NCI-H82 treated with DMSO at 0.1 percent for 48 hours (cell line): ENCODE measurements around the gene CENPI.
"Not testable (repeated sequence)": the region's sequence is repeated elsewhere in the genome, so short reads cannot be mapped to it uniquely, and the experiment has no call there.

Experiments used
- DNase-seq: peaks from one replicate; lab custom pipeline; 2025; ENCODE audit not compliant: unreplicated experiment; lab: John Stamatoyannopoulos, UW

The CENPI gene

GRCh38 chrX:101097546-101098453, at the start of gene CENPI:
Gene CENPI, plus strand, starts transcription at chrX:101098204. Its CDS starts 2,867 bp downstream, at chrX:101101071.
- peak; percentile 88 for DNase-seq

GRCh38 chrX:101051153-101051548, 46.9 kb upstream of the CENPI start:
- DNase-seq = no peak

- peak; percentile 12 for DNase-seq
These were observed 46.3 kb upstream of the CENPI start, which contains the start of gene TRMT2B for GRCh38 chrX:101051549-101052302. Gene TRMT2B, minus strand, starts transcription at chrX:101052111. Its CDS starts 9,822 bp downstream, at chrX:101042289.

- not testable (repeated sequence) for DNase-seq
These were observed 41.5 kb upstream of the CENPI start for GRCh38 chrX:101056551-101056950.

GRCh38 chrX:101057093-101057714, 40.8 kb upstream of the CENPI start:
- DNase-seq = no peak

GRCh38 chrX:101062176-101062575, 35.8 kb upstream of the CENPI start:
- DNase-seq = no peak

- DNase-seq = no peak
These were observed 26.4 kb upstream of the CENPI start for GRCh38 chrX:101071582-101071981.

GRCh38 chrX:101078716-101079598, 19.0 kb upstream of the CENPI start, which contains the start of gene TMEM35A:
Gene TMEM35A, plus strand, starts transcription at chrX:101078879. Its CDS starts 124 bp downstream, at chrX:101079003.
- DNase-seq = no peak

GRCh38 chrX:101079736-101080270, 18.2 kb upstream of the CENPI start:
- no peak for DNase-seq

- no peak for DNase-seq
These were observed 17.5 kb upstream of the CENPI start for GRCh38 chrX:101080326-101081124.

- DNase-seq = no peak
These were observed 16.8 kb upstream of the CENPI start for GRCh38 chrX:101081231-101081630.

- DNase-seq = no peak
These were observed 6.2 kb upstream of the CENPI start for GRCh38 chrX:101091817-101092216.

- no peak for DNase-seq
These were observed 10.3 kb downstream of the CENPI start for GRCh38 chrX:101108284-101108683.

- DNase-seq = no peak
These were observed 19.7 kb downstream of the CENPI start for GRCh38 chrX:101117701-101118100.

- DNase-seq = no peak
These were observed 38.2 kb downstream of the CENPI start for GRCh38 chrX:101136235-101136634.
